ENCODE results near the gene PHF20.

- TF ChIP-seq, protein P1, sequence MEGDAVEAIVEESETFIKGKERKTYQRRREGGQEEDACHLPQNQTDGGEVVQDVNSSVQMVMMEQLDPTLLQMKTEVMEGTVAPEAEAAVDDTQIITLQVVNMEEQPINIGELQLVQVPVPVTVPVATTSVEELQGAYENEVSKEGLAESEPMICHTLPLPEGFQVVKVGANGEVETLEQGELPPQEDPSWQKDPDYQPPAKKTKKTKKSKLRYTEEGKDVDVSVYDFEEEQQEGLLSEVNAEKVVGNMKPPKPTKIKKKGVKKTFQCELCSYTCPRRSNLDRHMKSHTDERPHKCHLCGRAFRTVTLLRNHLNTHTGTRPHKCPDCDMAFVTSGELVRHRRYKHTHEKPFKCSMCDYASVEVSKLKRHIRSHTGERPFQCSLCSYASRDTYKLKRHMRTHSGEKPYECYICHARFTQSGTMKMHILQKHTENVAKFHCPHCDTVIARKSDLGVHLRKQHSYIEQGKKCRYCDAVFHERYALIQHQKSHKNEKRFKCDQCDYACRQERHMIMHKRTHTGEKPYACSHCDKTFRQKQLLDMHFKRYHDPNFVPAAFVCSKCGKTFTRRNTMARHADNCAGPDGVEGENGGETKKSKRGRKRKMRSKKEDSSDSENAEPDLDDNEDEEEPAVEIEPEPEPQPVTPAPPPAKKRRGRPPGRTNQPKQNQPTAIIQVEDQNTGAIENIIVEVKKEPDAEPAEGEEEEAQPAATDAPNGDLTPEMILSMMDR (IDR thresholded peaks at IDR 0.05; ENCODE audit: low read length): no peak
- TF ChIP-seq EZH2 (optimal IDR thresholded peaks at IDR 0.05; ENCODE audit: low read depth, low read length): no peak
Observed at GRCh38 chr20:35917077-35917476, 145.3 kb downstream of the PHF20 start.
